Hematopoietic multipotent progenitor cell (in vitro differentiated cells): ENCODE measurements around the gene SAG. TPM values are rescaled to one million over a fixed set of nuclear protein-coding genes. Genes with fewer than 3 reads are reported as not detected.
A peak's percentile ranks its signal among the peaks of the same experiment; 100 is the strongest.

Experiments used
- DNase-seq, 3 donors: peaks; one replicate each; pipeline ENCODE4 v3.0.0-alpha.2; 2011 to 2015; ENCODE audit warnings: low read depth in 2 of 3, low spot score in 2 of 3
- total RNA-seq: library from RNA; depleted of rRNA; stranded (reverse); fragments of >200 nt; gene quantifications from one replicate; pipeline ENCODE4 v1.2.3, GENCODE V29; 2012

The SAG gene
- total RNA-seq, 1 donor = under 0.01 TPM

GRCh38 chr2:233353769-233354499, 46.3 kb downstream of the SAG start, which contains the start of gene DGKD:
Gene DGKD (plus strand): TSS chr2:233354494. CDS start chr2:233354519, 25 bp downstream.
- DNase-seq = peak; percentile 59 to 75 (median 65)

DNA sequence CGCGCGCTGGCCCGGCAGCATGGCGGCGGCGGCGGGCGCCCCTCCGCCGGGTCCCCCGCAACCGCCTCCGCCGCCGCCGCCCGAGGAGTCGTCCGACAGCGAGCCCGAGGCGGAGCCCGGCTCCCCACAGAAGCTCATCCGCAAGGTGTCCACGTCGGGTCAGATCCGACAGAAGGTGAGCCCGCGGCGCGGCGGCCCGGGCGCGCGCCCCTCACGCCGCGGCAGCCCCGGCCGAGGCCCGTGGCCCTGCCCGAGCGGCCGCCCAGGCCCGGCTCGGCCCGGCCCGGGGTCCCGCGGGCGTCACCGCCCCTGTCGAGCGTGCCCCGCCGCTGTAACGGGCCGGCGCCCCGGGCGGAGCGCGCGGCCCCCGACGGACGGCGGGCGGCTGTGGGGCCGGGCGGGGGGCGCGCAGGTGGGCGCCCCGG, 46.9 kb downstream of the SAG start:
- DNase-seq = no peak

DNA sequence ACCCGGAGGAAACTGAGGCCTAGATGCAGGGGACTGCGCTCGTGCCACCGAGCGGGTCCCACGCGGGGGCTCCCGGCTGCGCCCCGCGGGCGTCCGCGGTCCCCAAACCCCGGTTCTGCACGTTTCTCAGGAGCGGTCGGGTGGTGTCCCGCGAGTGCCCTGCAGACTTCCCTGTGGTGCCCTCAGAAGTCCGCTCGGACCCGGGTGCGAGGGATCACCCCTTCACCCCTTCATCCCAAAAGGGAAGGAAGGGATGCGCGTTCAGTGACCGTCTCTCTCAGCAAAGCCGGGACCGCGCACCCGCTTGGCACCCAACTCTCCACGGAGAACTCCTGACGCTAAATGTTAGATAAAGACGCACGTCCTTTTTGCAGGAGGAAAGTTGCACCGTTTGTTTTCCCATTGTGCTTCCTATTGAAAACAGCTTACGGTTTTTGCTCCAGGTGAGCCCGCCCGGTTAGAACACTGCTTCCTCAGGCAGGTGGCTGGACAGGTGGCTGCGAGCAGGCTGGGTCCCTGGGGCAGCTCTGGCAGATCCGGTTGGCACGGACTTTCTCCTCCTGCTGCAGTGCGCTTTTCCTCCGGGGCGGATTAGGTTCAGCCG, 47.5 kb downstream of the SAG start:
- no peak for DNase-seq

DNA sequence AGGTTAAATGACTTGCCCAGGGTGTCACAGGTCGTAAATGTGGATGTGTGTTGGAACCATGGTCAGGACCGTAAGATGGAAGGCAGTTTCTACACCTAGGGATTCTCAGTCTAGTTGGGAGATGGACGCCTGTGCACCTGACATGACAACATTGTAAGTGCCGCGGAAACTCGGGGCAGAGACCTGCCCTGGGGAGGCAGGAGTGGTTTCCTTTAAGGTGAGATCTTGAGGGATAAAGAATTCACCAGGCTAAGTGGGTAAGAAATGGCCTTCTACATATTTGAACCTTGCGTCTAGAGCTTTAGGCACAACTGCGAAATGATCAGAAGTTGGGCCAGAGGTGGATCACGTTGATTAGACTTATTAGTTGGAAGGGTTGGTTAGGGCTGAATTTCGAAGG, 48.3 kb downstream of the SAG start:
- DNase-seq = no peak

DNA sequence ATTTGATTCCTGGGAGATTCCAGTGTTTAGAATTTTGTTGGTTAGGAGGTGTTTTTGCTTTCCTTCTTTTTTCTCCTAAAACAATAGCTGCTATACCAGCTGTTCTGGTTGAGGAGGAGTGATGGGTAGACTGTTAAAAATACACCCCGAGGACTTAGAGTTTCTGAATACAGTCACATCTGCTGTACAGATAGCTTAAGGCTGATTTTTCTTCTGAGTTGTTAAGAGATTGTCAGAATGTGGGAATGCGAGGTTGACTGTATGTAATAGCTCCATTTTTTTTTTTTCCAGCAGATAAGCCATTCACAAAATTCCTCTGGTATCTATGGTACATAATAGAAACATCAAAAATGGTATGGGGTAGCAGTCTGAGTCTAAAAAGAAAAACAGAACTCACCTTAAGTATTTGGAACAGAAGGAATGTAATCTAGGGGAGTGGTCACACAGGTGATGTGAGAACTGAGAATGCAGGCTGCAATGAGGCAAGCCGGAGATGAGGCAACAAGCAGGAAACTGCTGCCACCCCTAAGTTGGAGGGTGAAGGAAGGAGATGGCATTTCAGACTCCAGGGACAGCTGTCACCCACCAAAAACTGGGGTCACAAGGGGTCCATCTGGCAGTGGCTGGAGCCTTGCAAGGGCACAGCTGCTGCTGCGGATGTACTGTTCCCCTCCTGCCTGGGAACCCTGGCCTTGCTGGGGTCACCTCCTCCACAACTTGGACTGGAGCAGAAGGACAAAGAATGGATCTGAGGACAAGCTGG, 49.1 kb downstream of the SAG start:
- no peak for DNase-seq

DNA sequence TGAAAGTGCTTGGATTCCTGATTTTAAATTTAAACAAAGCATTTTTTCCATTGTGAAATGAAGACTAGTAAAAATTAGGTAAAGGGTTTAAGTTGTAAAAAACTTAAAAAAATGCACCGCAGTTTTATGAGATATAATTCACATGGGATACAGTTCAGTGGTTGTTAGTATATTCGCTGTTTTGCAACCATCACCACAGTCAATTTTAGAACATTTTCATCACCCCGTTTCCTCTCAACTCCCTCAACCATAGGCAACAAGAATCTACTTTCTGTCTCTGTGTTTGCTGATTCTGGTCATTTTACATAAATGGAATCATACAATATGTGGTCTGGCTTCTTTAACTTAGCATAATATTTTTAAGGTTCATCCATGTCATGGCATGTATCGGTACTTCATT, 50.7 kb downstream of the SAG start:
- no peak for DNase-seq

GRCh38 chr2:233358947-233359346, 51.3 kb downstream of the SAG start:
- no peak for DNase-seq

- no peak for DNase-seq
Observed at GRCh38 chr2:233359823-233360222, 52.2 kb downstream of the SAG start.

- DNase-seq = no peak
Observed at GRCh38 chr2:233360771-233361176, 53.2 kb downstream of the SAG start.

DNA sequence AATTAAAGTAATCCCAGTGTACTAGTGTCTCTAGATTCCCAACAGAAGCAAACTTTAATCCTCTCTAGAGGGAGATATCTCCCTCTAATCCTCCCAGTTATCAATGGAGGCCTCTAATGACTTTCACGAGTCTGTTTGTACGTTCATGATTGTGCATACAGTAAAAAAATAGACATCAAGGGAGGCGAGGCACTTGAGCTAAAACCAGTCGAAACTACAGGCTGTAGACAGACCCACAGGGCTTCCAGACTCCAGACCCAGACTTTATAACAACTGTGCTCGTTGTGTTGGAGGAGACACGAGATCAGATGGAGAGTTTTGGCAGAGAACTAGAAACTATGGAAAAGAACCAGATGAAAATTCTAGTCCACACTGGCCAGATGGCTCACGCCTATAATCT, 53.7 kb downstream of the SAG start:
- no peak for DNase-seq

DNA sequence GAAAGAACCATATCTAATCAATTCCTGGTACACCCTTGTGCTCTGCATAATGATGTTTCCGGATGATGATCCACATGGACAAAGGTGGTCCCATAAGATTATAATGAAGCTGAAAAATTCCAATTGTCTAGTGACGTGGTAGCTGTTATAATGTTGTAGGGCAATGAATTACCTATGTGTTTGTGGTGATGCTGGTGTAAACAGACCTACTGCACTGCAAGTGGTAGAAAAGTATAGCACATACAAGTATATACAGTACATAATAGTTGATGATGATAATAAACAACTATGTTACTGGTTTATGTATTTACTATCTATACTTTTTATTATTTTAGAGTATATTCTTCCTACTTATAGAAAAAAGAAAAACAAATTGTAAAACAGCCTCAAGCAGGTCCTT, 55.1 kb downstream of the SAG start:
- no peak for DNase-seq

DNA sequence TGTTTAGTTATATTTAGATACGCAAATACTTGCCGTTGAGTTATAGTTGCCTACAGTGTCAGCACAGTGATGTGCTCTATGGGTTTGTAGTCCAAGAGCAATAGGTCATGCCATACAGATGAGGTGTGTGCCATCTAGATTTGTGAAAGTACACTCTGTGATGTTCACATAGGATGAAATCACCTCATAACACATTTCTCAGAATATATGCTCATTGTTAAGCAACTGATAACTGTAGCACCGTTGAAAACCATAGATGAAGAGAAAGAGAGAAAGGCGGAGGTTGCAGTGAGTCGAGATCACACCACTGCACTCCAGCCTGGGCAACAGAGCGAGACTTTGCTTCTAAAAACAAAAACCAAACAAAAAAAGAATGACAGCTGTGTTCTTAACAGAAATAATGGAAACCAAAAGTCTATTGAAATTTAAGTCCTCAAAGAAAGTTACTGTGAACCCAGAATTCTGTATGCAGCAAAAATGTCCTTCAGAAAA, 56.2 kb downstream of the SAG start:
- no peak for DNase-seq

- DNase-seq = no peak
Observed at GRCh38 chr2:233365861-233366520, 58.4 kb downstream of the SAG start.

DNA sequence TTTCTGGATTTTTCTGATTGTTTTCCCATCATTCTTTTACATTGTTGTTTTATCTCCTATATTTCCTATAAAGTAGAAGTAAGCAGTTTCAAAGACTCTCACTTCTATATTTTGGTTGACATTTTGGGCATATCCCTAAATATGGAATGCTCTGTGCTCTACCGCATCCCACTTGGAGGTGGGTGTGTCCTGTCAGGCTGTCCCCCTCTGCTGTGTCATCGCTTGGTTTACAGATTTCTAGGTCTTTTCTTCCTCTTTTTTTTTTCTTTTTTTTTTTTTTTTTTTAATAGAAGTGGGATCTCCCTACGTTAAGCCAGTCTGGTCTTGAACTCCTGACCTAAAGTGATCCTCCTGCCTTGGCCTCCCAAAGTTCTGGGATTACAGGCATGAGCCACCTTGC, 60.0 kb downstream of the SAG start:
- DNase-seq = peak in 1 of 3 donors; percentile 44

GRCh38 chr2:233368756-233369155, 61.1 kb downstream of the SAG start:
- no peak for DNase-seq

DNA sequence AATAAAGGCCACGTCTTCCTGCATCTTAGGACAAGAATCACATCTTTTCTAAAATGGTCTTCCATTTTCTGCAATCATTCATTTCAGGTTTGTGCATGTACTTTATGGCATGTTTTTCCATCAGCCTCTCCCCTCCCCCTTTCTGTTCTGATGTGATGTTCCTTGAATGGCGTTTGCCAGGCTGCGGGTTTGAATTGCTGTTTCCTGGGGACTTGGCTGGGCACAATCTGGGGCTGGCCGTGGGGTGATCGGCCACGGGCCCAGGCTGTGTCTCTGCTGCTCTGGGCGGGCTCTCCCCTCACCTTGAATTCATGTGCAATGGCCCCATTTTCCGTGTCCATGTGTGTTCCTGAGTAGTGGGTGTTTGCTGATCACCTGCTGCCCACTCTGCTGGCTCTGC, 61.8 kb downstream of the SAG start:
- no peak for DNase-seq

- DNase-seq = no peak
Observed at GRCh38 chr2:233369897-233370685, 62.5 kb downstream of the SAG start.

- DNase-seq = no peak
Observed at GRCh38 chr2:233371641-233372040, 64.0 kb downstream of the SAG start.

DNA sequence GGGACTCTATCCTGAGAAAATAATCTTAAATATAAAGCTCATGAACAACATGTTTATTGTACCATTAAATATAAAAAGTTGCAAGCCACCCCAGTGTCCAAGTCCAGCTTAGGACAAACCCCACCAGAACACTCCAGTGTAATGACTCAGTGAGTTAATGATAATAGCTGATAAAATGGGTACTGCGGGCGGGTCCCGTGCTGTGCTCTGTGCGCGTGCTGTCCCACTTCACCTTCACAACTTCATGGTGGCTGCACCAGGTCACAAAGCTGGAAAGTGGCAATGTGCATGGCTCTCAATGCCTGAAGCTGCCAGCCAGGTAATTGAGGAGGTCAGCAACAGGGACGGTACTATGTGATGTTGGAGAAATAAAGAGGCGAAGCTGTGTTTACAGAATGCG, 65.2 kb downstream of the SAG start:
- DNase-seq = no peak

DNA sequence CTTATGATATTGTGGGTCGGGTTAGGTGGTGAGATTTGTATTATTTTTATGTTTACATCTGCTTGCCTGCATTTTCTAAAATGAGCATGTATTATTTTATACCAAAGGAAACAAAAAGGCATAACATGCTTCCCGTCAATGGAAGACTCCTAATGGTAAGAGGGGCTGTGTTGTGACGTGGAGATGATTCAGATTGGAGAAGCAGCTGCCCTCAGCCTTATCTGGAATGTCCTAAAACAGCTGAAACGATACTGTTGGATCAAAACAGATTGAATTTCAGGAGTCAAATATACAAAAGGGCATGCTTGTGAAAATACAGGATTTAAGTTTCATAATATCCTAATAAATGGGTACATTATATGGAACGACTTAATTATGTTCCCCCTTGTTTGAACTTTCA, 65.7 kb downstream of the SAG start:
- no peak for DNase-seq
